Occipital lobe (tissue), 2 donors: ENCODE results near the gene HSD11B1L. TPM values are rescaled to one million over a fixed set of nuclear protein-coding genes. Genes with fewer than 3 reads are reported as not detected.
"Not testable (repeated sequence)": the region's sequence is repeated elsewhere in the genome, so short reads cannot be mapped to it uniquely, and the experiment has no call there.

ENCODE experiments used
- DNase-seq: peaks from one replicate; lab custom pipeline; 2025; lab: John Stamatoyannopoulos, UW
- total RNA-seq: library from RNA; depleted of rRNA; stranded (reverse); fragments of >200 nt; gene quantifications from one replicate; pipeline ENCODE4 v1.2.3, GENCODE V29; 2014

HSD11B1L gene
- total RNA-seq, 1 donor from 2014 or later, result 16.7 TPM

GRCh38 chr19:5719961-5720790 lies 39.3 kb downstream of the HSD11B1L start, which contains the start of the genes CATSPERD and LONP1:
CATSPERD (plus strand) TSS chr19:5720637; CDS start chr19:5720738, 101 bp downstream.
LONP1 (minus strand) TSS chr19:5720146; CDS start chr19:5720132, 14 bp downstream.
- peak; percentile 97 for DNase-seq

GRCh38 chr19:5727453-5728050 lies 46.7 kb downstream of the HSD11B1L start:
- no peak for DNase-seq

GRCh38 chr19:5733172-5733571 lies 52.3 kb downstream of the HSD11B1L start:
- not testable (repeated sequence) for DNase-seq

Other genes starting within 250 kb of the HSD11B1L start
- gene ZNRF4, start 225.6 kb upstream of the HSD11B1L start, total RNA-seq, result not detected
- 0.31 TPM for gene TINCR, start 113.1 kb upstream of the HSD11B1L start, total RNA-seq
- gene SAFB2, start 58.3 kb upstream of the HSD11B1L start, total RNA-seq, result 44.3 TPM
- gene SAFB, start 57.9 kb upstream of the HSD11B1L start, total RNA-seq, result 76.6 TPM
- 16.2 TPM for gene MICOS13, start 511 bp upstream of the HSD11B1L start, total RNA-seq
- gene RPL36, start 9.3 kb downstream of the HSD11B1L start, total RNA-seq, result 299 TPM
- 39.6 TPM for gene LONP1, start 39.1 kb downstream of the HSD11B1L start, total RNA-seq
- gene CATSPERD, start 39.6 kb downstream of the HSD11B1L start, total RNA-seq, result not detected
- 0.16 TPM for gene PRR22, start 103.7 kb downstream of the HSD11B1L start, total RNA-seq
- gene DUS3L, start 110.1 kb downstream of the HSD11B1L start, total RNA-seq, result 13.3 TPM
- not detected for gene NRTN, start 124.0 kb downstream of the HSD11B1L start, total RNA-seq
- gene FUT6, start 158.7 kb downstream of the HSD11B1L start, total RNA-seq, result not detected
- not detected for gene FUT3, start 170.4 kb downstream of the HSD11B1L start, total RNA-seq
- not detected for gene FUT5, start 189.5 kb downstream of the HSD11B1L start, total RNA-seq
- gene NDUFA11, start 222.8 kb downstream of the HSD11B1L start, total RNA-seq, result 79.9 TPM
- gene VMAC, start 223.8 kb downstream of the HSD11B1L start, total RNA-seq, result 4.1 TPM
- gene CAPS, start 233.2 kb downstream of the HSD11B1L start, total RNA-seq, result 7.0 TPM